Neuron (in vitro differentiated cells): Measurements from ENCODE around the gene SUFU.
A peak's percentile ranks its signal among the peaks of the same experiment; 100 is the strongest.
"Not testable (repeated sequence)": the region's sequence is repeated elsewhere in the genome, so short reads cannot be mapped to it uniquely, and the experiment has no call there.

Source experiments
- H2AFZ ChIP-seq: one replicate; pipeline ENCODE4 v1.6.1; 2013; ENCODE audit warnings: low read depth, mild to moderate bottlenecking, inconsistent platforms, low read length, moderate library complexity
- H3K27me3 ChIP-seq: one replicate; pipeline ENCODE4 v1.6.1; 2013; ENCODE audit warnings: low read length; ENCODE audit not compliant: insufficient read depth
- H3K36me3 ChIP-seq: one replicate; pipeline ENCODE4 v1.6.1; 2013; ENCODE audit warnings: low read length; ENCODE audit not compliant: insufficient read depth
- H3K4me1 ChIP-seq: one replicate; pipeline ENCODE4 v1.6.1; 2013; ENCODE audit warnings: low read length; ENCODE audit not compliant: insufficient read depth
- H3K4me3 ChIP-seq: 2 replicates; pipeline ENCODE4 v1.5.1; 2013; ENCODE audit warnings: mild to moderate bottlenecking, low read length, moderate library complexity
- H3K9me3 ChIP-seq: one replicate; pipeline ENCODE4 v1.6.1; 2013; ENCODE audit warnings: low read length

The SUFU gene

GRCh38 chr10:102493771-102494170 lies 10.0 kb upstream of the SUFU start:
- H3K4me3 ChIP-seq: no peak overlapping the region
- no peak overlapping the region for H2AFZ ChIP-seq
- no peaks in the 10 kb centered on the region for H3K27me3 ChIP-seq
- peaks cover 35% of the 10 kb centered on the region for H3K36me3 ChIP-seq
- no peaks in the 10 kb centered on the region for H3K4me1 ChIP-seq
- no peaks in the 10 kb centered on the region for H3K9me3 ChIP-seq

- Histone ChIP-seq H3K36me3 (peaks cover 19% of the 10 kb centered on the region), H3K27me3 (no peaks in the 10 kb centered on the region), H3K4me3 (no peak overlapping the region), H3K9me3 (no peaks in the 10 kb centered on the region), H3K4me1 (peaks cover 13% of the 10 kb centered on the region), H2AFZ (no peak overlapping the region)
Observed at GRCh38 chr10:102497545-102497944, 6.2 kb upstream of the SUFU start.

- H3K36me3 ChIP-seq: peaks cover 8% of the 10 kb centered on the region
- H3K9me3 ChIP-seq: no peaks in the 10 kb centered on the region
- H2AFZ ChIP-seq: no peak overlapping the region
- H3K4me3 ChIP-seq: no peak overlapping the region
- no peaks in the 10 kb centered on the region for H3K27me3 ChIP-seq
- peaks cover 18% of the 10 kb centered on the region for H3K4me1 ChIP-seq
Observed at GRCh38 chr10:102499356-102499755, 4.4 kb upstream of the SUFU start.

- Histone ChIP-seq H3K4me1 (peaks cover 29% of the 10 kb centered on the region), H3K4me3 (peak overlapping the region; percentile 72)
- H3K36me3 ChIP-seq, H3K9me3 ChIP-seq, H3K27me3 ChIP-seq, H2AFZ ChIP-seq: not testable (repeated sequence)
Observed at GRCh38 chr10:102500686-102501085, 3.1 kb upstream of the SUFU start.

GRCh38 chr10:102501201-102502028 lies 2.4 kb upstream of the SUFU start:
- Histone ChIP-seq H3K4me3 (peak overlapping the region; percentile 72), H2AFZ (no peak overlapping the region), H3K9me3 (no peaks in the 10 kb centered on the region), H3K36me3 (peaks cover 4% of the 10 kb centered on the region), H3K27me3 (no peaks in the 10 kb centered on the region), H3K4me1 (peaks cover 30% of the 10 kb centered on the region)

- no peaks in the 10 kb centered on the region for H3K9me3 ChIP-seq
- peak overlapping the region; percentile 72 for H3K4me3 ChIP-seq
- H3K27me3 ChIP-seq: no peaks in the 10 kb centered on the region
- H2AFZ ChIP-seq: peak overlapping the region; percentile 73
- H3K36me3 ChIP-seq: peaks cover 3% of the 10 kb centered on the region
- H3K4me1 ChIP-seq: peaks cover 30% of the 10 kb centered on the region
Observed at GRCh38 chr10:102502029-102502336, 1.8 kb upstream of the SUFU start.

- no peaks in the 10 kb centered on the region for H3K27me3 ChIP-seq
- H3K4me3 ChIP-seq: peak within 1 kb of the TSS; percentile 72
- peak within 1 kb of the TSS; percentile 73 for H2AFZ ChIP-seq
- H3K36me3 ChIP-seq: peaks cover 9% of the 10 kb centered on the region
- no peaks in the 10 kb centered on the region for H3K9me3 ChIP-seq
- peaks cover 30% of the 10 kb centered on the region for H3K4me1 ChIP-seq
Observed at GRCh38 chr10:102502337-102503151, 1.2 kb upstream of the SUFU start, which contains the start of gene ACTR1A. ACTR1A (minus strand) TSS chr10:102502712; CDS start chr10:102502647, 65 bp downstream.

GRCh38 chr10:102504179-102504975 lies 605 bp downstream of the SUFU start:
- Histone ChIP-seq H3K4me1 (peaks cover 27% of the 10 kb centered on the region), H3K36me3 (peaks cover 21% of the 10 kb centered on the region), H3K9me3 (no peaks in the 10 kb centered on the region), H2AFZ (peak overlapping the region; percentile 57), H3K27me3 (no peaks in the 10 kb centered on the region), H3K4me3 (peak overlapping the region; percentile 70)

GRCh38 chr10:102504976-102505300 lies 1.2 kb downstream of the SUFU start:
- no peaks in the 10 kb centered on the region for H3K27me3 ChIP-seq
- peak overlapping the region; percentile 70 for H3K4me3 ChIP-seq
- H3K4me1 ChIP-seq: peaks cover 27% of the 10 kb centered on the region
- no peak overlapping the region for H2AFZ ChIP-seq
- peaks cover 26% of the 10 kb centered on the region for H3K36me3 ChIP-seq
- no peaks in the 10 kb centered on the region for H3K9me3 ChIP-seq

- no peak overlapping the region for H2AFZ ChIP-seq
- H3K27me3 ChIP-seq: no peaks in the 10 kb centered on the region
- peaks cover 27% of the 10 kb centered on the region for H3K4me1 ChIP-seq
- H3K4me3 ChIP-seq: peak overlapping the region; percentile 70
- no peaks in the 10 kb centered on the region for H3K9me3 ChIP-seq
- H3K36me3 ChIP-seq: peaks cover 28% of the 10 kb centered on the region
Observed at GRCh38 chr10:102505462-102506115, 1.8 kb downstream of the SUFU start.

GRCh38 chr10:102507521-102507920 lies 3.7 kb downstream of the SUFU start:
- peaks cover 42% of the 10 kb centered on the region for H3K36me3 ChIP-seq

GRCh38 chr10:102508506-102508905 lies 4.7 kb downstream of the SUFU start:
- Histone ChIP-seq H2AFZ (no peak overlapping the region), H3K4me1 (peaks cover 12% of the 10 kb centered on the region), H3K36me3 (peaks cover 52% of the 10 kb centered on the region), H3K4me3 (no peak overlapping the region), H3K27me3 (no peaks in the 10 kb centered on the region), H3K9me3 (no peaks in the 10 kb centered on the region)

More at GRCh38 chr10:102507521-102507920, 3.7 kb downstream of the SUFU start:
- Histone ChIP-seq H3K9me3 (no peaks in the 10 kb centered on the region), H3K4me1 (peaks cover 17% of the 10 kb centered on the region), H2AFZ (no peak overlapping the region), H3K4me3 (no peak overlapping the region), H3K27me3 (no peaks in the 10 kb centered on the region)
